Endothelial cell of umbilical vein (primary cell): ENCODE results near the gene YY1. TPM values are rescaled to one million over a fixed set of nuclear protein-coding genes. Genes with fewer than 3 reads are reported as not detected.
A peak's percentile ranks its signal among the peaks of the same experiment; 100 is the strongest.

Experiments
- BruUV-seq: library from RNA; stranded (reverse); fragments of 400-500 nt; replicated peaks from 2 replicates; lab custom pipeline; 2021; lab: Mats Ljungman, UMichigan
- CTCF ChIA-PET: fragments of 300-600, 350-600 bp; sonication (Branson Sonifier 250); formaldehyde crosslinking; loops from one replicate; lab custom pipeline; 2021; ENCODE audit warnings: antibody characterized with exemption, inconsistent platforms; lab: Charles Lee
- POLR2A ChIA-PET: fragments of 300-600, 350-600 bp; sonication (Branson Sonifier 250); formaldehyde crosslinking; loops from one replicate; lab custom pipeline; 2021; ENCODE audit warnings: antibody characterized with exemption, inconsistent platforms; lab: Charles Lee
- DNase-seq: peaks from one replicate; pipeline ENCODE4 v3.0.0-alpha.2; 2011; ENCODE audit warnings: low read depth, low spot score
- FAIRE-seq: peaks from 2 replicates; lab custom pipeline; 2011; peaks lifted over from hg19 to GRCh38; lab: Jason Lieb, UNC
- H2AFZ ChIP-seq: 2 replicates; pipeline ENCODE4 v1.6.0; 2012; ENCODE audit warnings: low read depth, low read length, control low read depth, inconsistent platforms
- H3K27ac ChIP-seq: 2 replicates; pipeline ENCODE4 v1.5.1; 2011; ENCODE audit warnings: low read depth, mild to moderate bottlenecking, control low read depth, low read length, moderate library complexity; ENCODE audit not compliant: insufficient read depth
- H3K27me3 ChIP-seq, 2 experiments: 2 replicates each; pipeline versions ENCODE4 v1.6.0 to v1.6.1; 2011; ENCODE audit warnings: low read length in 2 of 2, mixed read lengths in 1 of 2; ENCODE audit not compliant: control insufficient read depth in 2 of 2, insufficient read depth in 2 of 2
- H3K36me3 ChIP-seq, 2 experiments: 2 replicates in 1 of 2; 3 replicates in 1 of 2; pipeline ENCODE4 v1.5.1; 2011; ENCODE audit warnings: low read length in 2 of 2, mild to moderate bottlenecking in 1 of 2, moderate library complexity in 1 of 2; ENCODE audit not compliant: control insufficient read depth in 2 of 2, insufficient read depth in 2 of 2; ENCODE audit errors: extremely low read depth in 1 of 2
- H3K4me1 ChIP-seq: 3 replicates; pipeline ENCODE4 v1.5.1; 2011; ENCODE audit warnings: mild to moderate bottlenecking, low read length; ENCODE audit not compliant: control insufficient read depth, insufficient read depth; ENCODE audit errors: extremely low read depth
- H3K4me2 ChIP-seq: 2 replicates; pipeline ENCODE4 v1.6.1; 2011; ENCODE audit warnings: low read length, control low read depth, mixed read lengths; ENCODE audit not compliant: insufficient read depth
- H3K4me3 ChIP-seq, 3 experiments: fragments of 200-600 bp in 1 of 3; sonication (generic), shearing (Covaris generic) in 1 of 3; replicated peaks in 1 of 3; 2 replicates each; pipeline ENCODE4 v1.5.1; 2011 to 2016; ENCODE audit warnings: control low read depth in 3 of 3, low read length in 3 of 3, mild to moderate bottlenecking in 2 of 3, inconsistent platforms in 1 of 3, low read depth in 1 of 3, moderate library complexity in 1 of 3; ENCODE audit not compliant: insufficient read depth in 1 of 3
- H3K79me2 ChIP-seq: 2 replicates; pipeline ENCODE4 v1.6.0; 2012; ENCODE audit warnings: low read length, inconsistent platforms; ENCODE audit not compliant: control insufficient read depth, insufficient read depth
- H3K9ac ChIP-seq: replicated peaks from 2 replicates; pipeline ENCODE3; 2011; ENCODE audit warnings: low read length, control low read depth; ENCODE audit not compliant: insufficient read depth; ENCODE audit errors: extremely low read depth
- H3K9me1 ChIP-seq: replicated peaks from 3 replicates; pipeline ENCODE4 v1.6.0; 2011; ENCODE audit warnings: mild to moderate bottlenecking, low read length; ENCODE audit not compliant: control insufficient read depth, insufficient read depth; ENCODE audit errors: extremely low read depth
- H3K9me3 ChIP-seq: replicated peaks from 2 replicates; pipeline ENCODE4 v1.5.1; 2012; ENCODE audit warnings: low read length, inconsistent platforms; ENCODE audit not compliant: control insufficient read depth, insufficient read depth
- H4K20me1 ChIP-seq: replicated peaks from 2 replicates; pipeline ENCODE3; 2011; ENCODE audit warnings: mild to moderate bottlenecking, low read length; ENCODE audit not compliant: control insufficient read depth, insufficient read depth; ENCODE audit errors: extremely low read depth
- EZH2 ChIP-seq: IDR thresholded peaks from 2 replicates; pipeline ENCODE4 v1.6.1; 2012; ENCODE audit warnings: borderline replicate concordance, low read depth, mild to moderate bottlenecking, moderate library complexity, low read length, inconsistent platforms; ENCODE audit not compliant: severe bottlenecking
- FOS ChIP-seq: IDR thresholded peaks from 2 replicates; pipeline ENCODE4 v1.6.1; 2011; ENCODE audit warnings: mild to moderate bottlenecking, low read length, moderate library complexity, borderline replicate concordance; ENCODE audit not compliant: insufficient read depth
- GATA2 ChIP-seq: IDR thresholded peaks from 2 replicates; pipeline ENCODE4 v1.7.0; 2011; ENCODE audit warnings: low read depth, mild to moderate bottlenecking, moderate library complexity, mixed read lengths, low read length; ENCODE audit not compliant: insufficient read length, insufficient read depth
- JUN ChIP-seq: IDR thresholded peaks from 2 replicates; pipeline ENCODE4 v1.6.1; 2011; ENCODE audit warnings: borderline replicate concordance, low read depth; ENCODE audit not compliant: insufficient read length, insufficient read depth
- MAX ChIP-seq: IDR thresholded peaks from 2 replicates; pipeline ENCODE4 v1.6.1; 2011; ENCODE audit not compliant: insufficient read depth, insufficient read length
- MYC ChIP-seq: IDR thresholded peaks from one replicate; pipeline ENCODE4 v1.6.1; 2011; ENCODE audit warnings: mild to moderate bottlenecking, low read depth, low read length
- POLR2A ChIP-seq: IDR thresholded peaks from 2 replicates; pipeline ENCODE4 v1.6.1; 2012; ENCODE audit warnings: low read depth, mild to moderate bottlenecking, control low read depth, low read length
- POLR2AphosphoS5 ChIP-seq: IDR thresholded peaks from 2 replicates; pipeline ENCODE4 v1.6.1; 2012; ENCODE audit warnings: low read depth, mild to moderate bottlenecking, control low read depth, low read length, moderate library complexity; ENCODE audit not compliant: insufficient read depth
- dilution Hi-C: fragments of 300-500 bp; cut with MboI; formaldehyde crosslinking; loops from one replicate; pipeline ENCODE4 v1.15.0; 2019; ENCODE audit warnings: low sequenced_read_pairs; ENCODE audit not compliant: extremely low pct_ligation_motif_present
- intact Hi-C: fragments of 100-400 bp; cut with micrococcal nuclease; formaldehyde crosslinking; loops from one replicate; pipeline ENCODE4 v1.10.0; 2022
- polyA plus RNA-seq, 4 experiments: library from polyadenylated mRNA; depleted of rRNA in 3 of 4; stranded (reverse) in 3 of 4; unstranded in 1 of 4; fragments of >200 nt; gene quantifications; 2 replicates each; pipeline versions ENCODE4 v1.2.1 to v1.2.3, GENCODE V29; 2011 to 2012; ENCODE audit warnings: missing spikeins in 1 of 4
- total RNA-seq: library from RNA; stranded (reverse); gene quantifications from 2 replicates; pipeline ENCODE4 v1.2.3, GENCODE V29; 2021
- TF ChIP-seq, protein P1 (sequence below), 2 donors: IDR thresholded peaks; 1 replicate in 1 of 2; 2 replicates in 1 of 2; pipeline ENCODE4 v1.5.1; 2011; ENCODE audit warnings: low read length in 2 of 2, mild to moderate bottlenecking in 2 of 2, moderate library complexity in 2 of 2, control low read depth in 1 of 2, inconsistent platforms in 1 of 2, low read depth in 1 of 2; ENCODE audit not compliant: insufficient read depth in 1 of 2; ENCODE audit errors: extremely low read depth in 1 of 2

The YY1 gene
- total and polyA plus RNA-seq, 2 donors (not counting 3 experiments of a cell fraction or from before 2014, with no cell fraction given), result 23.5 to 78.6 TPM

- peaks cover 65% of the 10 kb centered on the region for H3K79me2 ChIP-seq
- H3K4me2 ChIP-seq, result peak overlapping the region; percentile 23
- ChIA-PET POLR2A (no interaction called here), CTCF (interaction anchor here (0.7 to 1.5 kb wide), 12 partner anchors 9 to 295 kb away, joined by 3 to 13 read pairs (median 4); no protein-coding TSS in a partner anchor)
- no peaks in the 10 kb centered on the region for H3K27me3 ChIP-seq
- FAIRE-seq, result peak; percentile 79
- dilution Hi-C loops (no loop called here), intact Hi-C loops (no loop called here)
- no TSS peak for BruUV-seq
- H3K4me1 ChIP-seq, result peaks cover 19% of the 10 kb centered on the region
- H3K9me3 ChIP-seq, result no peaks in the 10 kb centered on the region
- no peak overlapping the region for H3K9ac ChIP-seq
- no peak overlapping the region for H2AFZ ChIP-seq
- peak; percentile 40 for DNase-seq
- H3K36me3 ChIP-seq, result peaks cover 0 to 11% of the 10 kb centered on the region in 2 experiments
- peak overlapping the region; percentile 21 for H3K27ac ChIP-seq
- TF ChIP-seq, protein P1, sequence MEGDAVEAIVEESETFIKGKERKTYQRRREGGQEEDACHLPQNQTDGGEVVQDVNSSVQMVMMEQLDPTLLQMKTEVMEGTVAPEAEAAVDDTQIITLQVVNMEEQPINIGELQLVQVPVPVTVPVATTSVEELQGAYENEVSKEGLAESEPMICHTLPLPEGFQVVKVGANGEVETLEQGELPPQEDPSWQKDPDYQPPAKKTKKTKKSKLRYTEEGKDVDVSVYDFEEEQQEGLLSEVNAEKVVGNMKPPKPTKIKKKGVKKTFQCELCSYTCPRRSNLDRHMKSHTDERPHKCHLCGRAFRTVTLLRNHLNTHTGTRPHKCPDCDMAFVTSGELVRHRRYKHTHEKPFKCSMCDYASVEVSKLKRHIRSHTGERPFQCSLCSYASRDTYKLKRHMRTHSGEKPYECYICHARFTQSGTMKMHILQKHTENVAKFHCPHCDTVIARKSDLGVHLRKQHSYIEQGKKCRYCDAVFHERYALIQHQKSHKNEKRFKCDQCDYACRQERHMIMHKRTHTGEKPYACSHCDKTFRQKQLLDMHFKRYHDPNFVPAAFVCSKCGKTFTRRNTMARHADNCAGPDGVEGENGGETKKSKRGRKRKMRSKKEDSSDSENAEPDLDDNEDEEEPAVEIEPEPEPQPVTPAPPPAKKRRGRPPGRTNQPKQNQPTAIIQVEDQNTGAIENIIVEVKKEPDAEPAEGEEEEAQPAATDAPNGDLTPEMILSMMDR (IDR thresholded peaks at IDR 0.05; ENCODE audit: extremely low read depth in 1 of 2, insufficient read depth in 1 of 2, low read depth in 1 of 2, low read length in 2 of 2), result peak; percentile 5 to 15
- TF ChIP-seq POLR2AphosphoS5 (no peak), MAX (no peak), GATA2 (no peak)
- no peak overlapping the region for H3K4me3 ChIP-seq
- H4K20me1 ChIP-seq, result no peaks in the 10 kb centered on the region
- H3K9me1 ChIP-seq, result no peaks in the 10 kb centered on the region
Observed at GRCh38 chr14:100278702-100279101, 39.8 kb downstream of the YY1 start.

- Histone ChIP-seq H3K79me2 (peaks cover 61% of the 10 kb centered on the region), H3K9ac (no peak overlapping the region), H4K20me1 (no peaks in the 10 kb centered on the region), H3K4me2 (peak overlapping the region; percentile 23), H2AFZ (no peak overlapping the region), H3K36me3 (peaks cover 0 to 11% of the 10 kb centered on the region in 2 experiments), H3K9me3 (no peaks in the 10 kb centered on the region), H3K9me1 (no peaks in the 10 kb centered on the region), H3K4me1 (peaks cover 19% of the 10 kb centered on the region), H3K27ac (no peak overlapping the region), H3K4me3 (no peak overlapping the region), H3K27me3 (no peaks in the 10 kb centered on the region)
- TF ChIP-seq EZH2, result no peak
- no peak for TF ChIP-seq MYC
- TF ChIP-seq POLR2AphosphoS5, result no peak
- TF ChIP-seq MAX, result no peak
- no peak for TF ChIP-seq POLR2A
- TF ChIP-seq, protein P1 (IDR thresholded peaks at IDR 0.05; ENCODE audit: extremely low read depth in 1 of 2, insufficient read depth in 1 of 2, low read depth in 1 of 2, low read length in 2 of 2), result no peak
- no peak for TF ChIP-seq JUN
- no peak for TF ChIP-seq FOS
- no peak for TF ChIP-seq GATA2
- no TSS peak for BruUV-seq
- no peak for FAIRE-seq
- CTCF ChIA-PET, result interaction anchor here (0.9 to 1.5 kb wide), 11 partner anchors 9 to 171 kb away, joined by 3 to 13 read pairs (median 4); no protein-coding TSS in a partner anchor
- dilution Hi-C loops (no loop called here), intact Hi-C loops (no loop called here)
- POLR2A ChIA-PET, result no interaction called here
- no peak for DNase-seq
Observed at GRCh38 chr14:100279133-100279532, 40.2 kb downstream of the YY1 start.
